Liver (tissue), 9 donors: ENCODE results near the gene ITIH5. TPM values are rescaled to one million over a fixed set of nuclear protein-coding genes. Genes with fewer than 3 reads are reported as not detected.

Source experiments
- DNase-seq: peaks from one replicate; pipeline ENCODE4 v3.0.0-alpha.2; 2017; ENCODE audit warnings: low spot score
- H3K27ac ChIP-seq, 2 donors: one replicate each; pipeline ENCODE4 v1.7.0; 2013; ENCODE audit warnings: inconsistent platforms in 2 of 2, low read length in 2 of 2, control low read depth in 1 of 2, low read depth in 1 of 2, mild to moderate bottlenecking in 1 of 2
- H3K27me3 ChIP-seq, 4 donors: one replicate each; pipeline versions ENCODE4 v1.6.1 to v1.7.0; 2013; ENCODE audit warnings: low read length in 3 of 4, inconsistent platforms in 1 of 4, mild to moderate bottlenecking in 1 of 4, moderate library complexity in 1 of 4; ENCODE audit not compliant: control insufficient read depth in 4 of 4, insufficient read depth in 4 of 4
- H3K36me3 ChIP-seq, 4 donors: one replicate each; pipeline versions ENCODE4 v1.6.1 to v1.7.0; 2013; ENCODE audit warnings: low read length in 3 of 4, mild to moderate bottlenecking in 3 of 4, low read depth in 1 of 4, moderate library complexity in 1 of 4; ENCODE audit not compliant: control insufficient read depth in 4 of 4, insufficient read depth in 3 of 4
- H3K4me1 ChIP-seq, 4 donors: one replicate each; pipeline versions ENCODE4 v1.6.1 to v1.7.0; 2013; ENCODE audit warnings: low read length in 3 of 4, mild to moderate bottlenecking in 3 of 4, moderate library complexity in 1 of 4; ENCODE audit not compliant: control insufficient read depth in 4 of 4, insufficient read depth in 4 of 4
- H3K4me3 ChIP-seq, 3 donors: one replicate each; pipeline versions ENCODE4 v1.6.1 to v1.7.0; 2013; ENCODE audit warnings: low read length in 3 of 3, control low read depth in 1 of 3, low read depth in 1 of 3, mild to moderate bottlenecking in 1 of 3
- H3K9ac ChIP-seq, 2 donors: one replicate each; pipeline ENCODE4 v1.7.0; 2013; ENCODE audit warnings: low read length in 2 of 2, mild to moderate bottlenecking in 2 of 2, moderate library complexity in 2 of 2, control low read depth in 1 of 2, low read depth in 1 of 2
- H3K9me3 ChIP-seq, 4 donors: one replicate each; pipeline versions ENCODE4 v1.6.1 to v1.7.0; 2013; ENCODE audit warnings: low read length in 3 of 4; ENCODE audit not compliant: control insufficient read depth in 4 of 4
- ATF3 ChIP-seq: IDR thresholded peaks from 2 replicates; pipeline ENCODE4 v1.6.1; 2016; ENCODE audit warnings: antibody characterized with exemption
- EGR1 ChIP-seq, 2 donors: IDR thresholded peaks; 2 replicates each; pipeline ENCODE4 v1.6.1; 2016 to 2018; ENCODE audit warnings: antibody characterized with exemption in 2 of 2, low read depth in 2 of 2
- FOXA1 ChIP-seq: IDR thresholded peaks from 2 replicates; pipeline ENCODE4 v1.6.1; 2016; ENCODE audit warnings: antibody characterized with exemption
- FOXA2 ChIP-seq: IDR thresholded peaks from 2 replicates; pipeline ENCODE4 v1.6.1; 2016; ENCODE audit warnings: antibody characterized with exemption
- GABPA ChIP-seq, 2 donors: IDR thresholded peaks in 1 of 2; conservative IDR thresholded peaks in 1 of 2; 2 replicates each; pipeline ENCODE4 v1.6.1; 2016; ENCODE audit warnings: antibody characterized with exemption in 2 of 2, mild to moderate bottlenecking in 1 of 2, moderate library complexity in 1 of 2
- HNF4A ChIP-seq, 2 donors: conservative IDR thresholded peaks; 2 replicates each; pipeline ENCODE4 v1.6.1; 2016; ENCODE audit warnings: antibody characterized with exemption in 2 of 2, mild to moderate bottlenecking in 2 of 2
- HNF4G ChIP-seq: IDR thresholded peaks from 2 replicates; pipeline ENCODE4 v1.6.1; 2016; ENCODE audit warnings: antibody characterized with exemption
- JUND ChIP-seq, 2 donors: IDR thresholded peaks; 2 replicates each; pipeline ENCODE4 v1.6.1; 2016; ENCODE audit warnings: antibody characterized with exemption in 2 of 2
- MAX ChIP-seq: IDR thresholded peaks from 2 replicates; pipeline ENCODE4 v1.6.1; 2016; ENCODE audit warnings: antibody characterized with exemption
- NR2F2 ChIP-seq: IDR thresholded peaks from 2 replicates; pipeline ENCODE4 v1.6.1; 2016; ENCODE audit warnings: antibody characterized with exemption
- RAD21 ChIP-seq, 2 donors: IDR thresholded peaks; 2 replicates each; pipeline ENCODE4 v1.6.1; 2016; ENCODE audit warnings: antibody characterized with exemption in 2 of 2, mild to moderate bottlenecking in 2 of 2
- RXRA ChIP-seq, 2 donors: IDR thresholded peaks; 2 replicates each; pipeline ENCODE4 v1.6.1; 2017 to 2018; ENCODE audit warnings: antibody characterized with exemption in 2 of 2, mild to moderate bottlenecking in 1 of 2
- SP1 ChIP-seq: IDR thresholded peaks from 2 replicates; pipeline ENCODE4 v1.6.1; 2018; ENCODE audit warnings: antibody characterized with exemption, mild to moderate bottlenecking
- TAF1 ChIP-seq: conservative IDR thresholded peaks from 2 replicates; pipeline ENCODE4 v1.6.1; 2016; ENCODE audit warnings: antibody characterized with exemption, mild to moderate bottlenecking
- YY1 ChIP-seq: IDR thresholded peaks from 2 replicates; pipeline ENCODE4 v1.6.1; 2016; ENCODE audit warnings: antibody characterized with exemption, mild to moderate bottlenecking
- WGBS: extraction: QIAGEN DNeasy Blood & Tissue Kit; methylation state at CpG from one replicate; pipeline ENCODE4 v1.1.7; 2013; 5-methylcytosine and 5-hydroxymethylcytosine counted together
- polyA plus RNA-seq, 2 donors: library from polyadenylated mRNA; stranded (reverse) in 1 of 2; unstranded in 1 of 2; fragments of 200-250 nt in 1 of 2; fragments of >200 nt in 1 of 2; fragmentation: Nextera tagmentation in 1 of 2; extraction: Ambion mirVana in 1 of 2; gene quantifications; one replicate each; pipeline versions ENCODE4 v1.2.1 to v1.2.3, GENCODE V29; 2013 to 2015
- total RNA-seq, 2 donors: library from RNA; depleted of rRNA; stranded (reverse); fragments of >200 nt; gene quantifications; one replicate each; pipeline ENCODE4 v1.2.3, GENCODE V29; 2014
- TF ChIP-seq, protein P1 (sequence below): IDR thresholded peaks from 2 replicates; pipeline ENCODE4 v1.6.1; 2016; ENCODE audit warnings: antibody characterized with exemption
- TF ChIP-seq, protein P2 (sequence below): IDR thresholded peaks from 2 replicates; pipeline ENCODE4 v1.6.1; 2016; ENCODE audit warnings: antibody characterized with exemption, mild to moderate bottlenecking
- TF ChIP-seq, protein P3 (sequence below): fragments of 150-350 bp; IDR thresholded peaks from 2 replicates; pipeline ENCODE4 v1.5.1; 2017; ENCODE audit warnings: improper control_type of control experiment, low read depth, low read length; ENCODE audit not compliant: missing input control
- donor health status: healthy.
- donor health status: healthy.
- donor health status: healthy.
- donor health status: healthy.
- donor health status: healthy.

Gene ITIH5
- total and polyA plus RNA-seq, 4 donors: 0.60 to 1.3 (median 0.98) TPM

DNA sequence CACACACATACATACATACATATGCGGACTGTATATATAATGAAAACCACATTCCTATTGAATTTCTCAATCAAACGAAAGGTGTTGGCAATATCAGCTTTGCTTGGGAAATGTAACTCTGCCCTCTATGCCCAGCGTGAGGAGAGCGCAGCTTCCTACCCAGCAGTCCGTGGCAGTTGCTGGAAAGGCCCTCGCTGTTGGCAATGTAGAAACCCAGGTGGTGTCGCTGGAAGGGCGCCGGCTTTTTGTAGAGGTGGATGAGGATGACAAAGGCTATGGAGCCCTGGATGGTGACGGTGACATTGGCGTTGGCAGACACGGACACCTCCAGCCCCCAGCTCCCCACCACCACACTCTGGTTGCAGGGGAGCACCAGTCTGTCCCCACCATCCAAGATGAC lies 100.9 kb downstream of the ITIH5 start:
- Histone ChIP-seq H3K36me3 (no peaks in the 10 kb centered on the region), H3K4me3 (no peak overlapping the region), H3K9me3 (no peaks in the 10 kb centered on the region), H3K4me1 (peaks cover 0 to 8% (median 7%) of the 10 kb centered on the region in 4 donors), H3K27me3 (peaks cover 0 to 1% (median 0%) of the 10 kb centered on the region in 4 donors), H3K27ac (no peak overlapping the region), H3K9ac (no peak overlapping the region)
- no peak for TF ChIP-seq JUND (IDR thresholded peaks at IDR 0.05)
- no peak for TF ChIP-seq SP1
- no peak for TF ChIP-seq TAF1
- TF ChIP-seq FOXA2: no peak
- no peak for TF ChIP-seq HNF4A (conservative IDR thresholded peaks at IDR 0.05)
- TF ChIP-seq GABPA (IDR thresholded peaks at IDR 0.05 in 1 of 2, conservative IDR thresholded peaks at IDR 0.05 in 1 of 2): no peak
- no peak for TF ChIP-seq YY1
- TF ChIP-seq, protein P1, sequence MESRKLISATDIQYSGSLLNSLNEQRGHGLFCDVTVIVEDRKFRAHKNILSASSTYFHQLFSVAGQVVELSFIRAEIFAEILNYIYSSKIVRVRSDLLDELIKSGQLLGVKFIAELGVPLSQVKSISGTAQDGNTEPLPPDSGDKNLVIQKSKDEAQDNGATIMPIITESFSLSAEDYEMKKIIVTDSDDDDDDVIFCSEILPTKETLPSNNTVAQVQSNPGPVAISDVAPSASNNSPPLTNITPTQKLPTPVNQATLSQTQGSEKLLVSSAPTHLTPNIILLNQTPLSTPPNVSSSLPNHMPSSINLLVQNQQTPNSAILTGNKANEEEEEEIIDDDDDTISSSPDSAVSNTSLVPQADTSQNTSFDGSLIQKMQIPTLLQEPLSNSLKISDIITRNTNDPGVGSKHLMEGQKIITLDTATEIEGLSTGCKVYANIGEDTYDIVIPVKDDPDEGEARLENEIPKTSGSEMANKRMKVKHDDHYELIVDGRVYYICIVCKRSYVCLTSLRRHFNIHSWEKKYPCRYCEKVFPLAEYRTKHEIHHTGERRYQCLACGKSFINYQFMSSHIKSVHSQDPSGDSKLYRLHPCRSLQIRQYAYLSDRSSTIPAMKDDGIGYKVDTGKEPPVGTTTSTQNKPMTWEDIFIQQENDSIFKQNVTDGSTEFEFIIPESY: no peak
- TF ChIP-seq NR2F2: no peak
- no peak for TF ChIP-seq HNF4G
- TF ChIP-seq FOXA1: no peak
- TF ChIP-seq, protein P2, sequence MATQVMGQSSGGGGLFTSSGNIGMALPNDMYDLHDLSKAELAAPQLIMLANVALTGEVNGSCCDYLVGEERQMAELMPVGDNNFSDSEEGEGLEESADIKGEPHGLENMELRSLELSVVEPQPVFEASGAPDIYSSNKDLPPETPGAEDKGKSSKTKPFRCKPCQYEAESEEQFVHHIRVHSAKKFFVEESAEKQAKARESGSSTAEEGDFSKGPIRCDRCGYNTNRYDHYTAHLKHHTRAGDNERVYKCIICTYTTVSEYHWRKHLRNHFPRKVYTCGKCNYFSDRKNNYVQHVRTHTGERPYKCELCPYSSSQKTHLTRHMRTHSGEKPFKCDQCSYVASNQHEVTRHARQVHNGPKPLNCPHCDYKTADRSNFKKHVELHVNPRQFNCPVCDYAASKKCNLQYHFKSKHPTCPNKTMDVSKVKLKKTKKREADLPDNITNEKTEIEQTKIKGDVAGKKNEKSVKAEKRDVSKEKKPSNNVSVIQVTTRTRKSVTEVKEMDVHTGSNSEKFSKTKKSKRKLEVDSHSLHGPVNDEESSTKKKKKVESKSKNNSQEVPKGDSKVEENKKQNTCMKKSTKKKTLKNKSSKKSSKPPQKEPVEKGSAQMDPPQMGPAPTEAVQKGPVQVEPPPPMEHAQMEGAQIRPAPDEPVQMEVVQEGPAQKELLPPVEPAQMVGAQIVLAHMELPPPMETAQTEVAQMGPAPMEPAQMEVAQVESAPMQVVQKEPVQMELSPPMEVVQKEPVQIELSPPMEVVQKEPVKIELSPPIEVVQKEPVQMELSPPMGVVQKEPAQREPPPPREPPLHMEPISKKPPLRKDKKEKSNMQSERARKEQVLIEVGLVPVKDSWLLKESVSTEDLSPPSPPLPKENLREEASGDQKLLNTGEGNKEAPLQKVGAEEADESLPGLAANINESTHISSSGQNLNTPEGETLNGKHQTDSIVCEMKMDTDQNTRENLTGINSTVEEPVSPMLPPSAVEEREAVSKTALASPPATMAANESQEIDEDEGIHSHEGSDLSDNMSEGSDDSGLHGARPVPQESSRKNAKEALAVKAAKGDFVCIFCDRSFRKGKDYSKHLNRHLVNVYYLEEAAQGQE: no peak
- no peak for TF ChIP-seq ATF3
- TF ChIP-seq RXRA (IDR thresholded peaks at IDR 0.05): no peak
- DNase-seq: no peak
- 96% methylated on average over 12 of the region's 12 CpGs for WGBS

- Histone ChIP-seq H3K4me1 (peaks cover 0 to 8% (median 7%) of the 10 kb centered on the region in 4 donors), H3K27me3 (no peaks in the 10 kb centered on the region), H3K9ac (no peak overlapping the region), H3K9me3 (no peaks in the 10 kb centered on the region), H3K27ac (no peak overlapping the region), H3K36me3 (no peaks in the 10 kb centered on the region), H3K4me3 (no peak overlapping the region)
- TF ChIP-seq, protein P1: no peak
- TF ChIP-seq FOXA2 (no peak), ATF3 (no peak), SP1 (no peak), FOXA1 (no peak), HNF4G (no peak), TAF1 (no peak), MAX (no peak), RAD21 (IDR thresholded peaks at IDR 0.05) (no peak), HNF4A (conservative IDR thresholded peaks at IDR 0.05) (no peak), EGR1 (IDR thresholded peaks at IDR 0.05; ENCODE audit: low read depth in 2 of 2) (no peak), RXRA (IDR thresholded peaks at IDR 0.05) (no peak), GABPA (IDR thresholded peaks at IDR 0.05 in 1 of 2, conservative IDR thresholded peaks at IDR 0.05 in 1 of 2) (no peak)
- TF ChIP-seq, protein P3, sequence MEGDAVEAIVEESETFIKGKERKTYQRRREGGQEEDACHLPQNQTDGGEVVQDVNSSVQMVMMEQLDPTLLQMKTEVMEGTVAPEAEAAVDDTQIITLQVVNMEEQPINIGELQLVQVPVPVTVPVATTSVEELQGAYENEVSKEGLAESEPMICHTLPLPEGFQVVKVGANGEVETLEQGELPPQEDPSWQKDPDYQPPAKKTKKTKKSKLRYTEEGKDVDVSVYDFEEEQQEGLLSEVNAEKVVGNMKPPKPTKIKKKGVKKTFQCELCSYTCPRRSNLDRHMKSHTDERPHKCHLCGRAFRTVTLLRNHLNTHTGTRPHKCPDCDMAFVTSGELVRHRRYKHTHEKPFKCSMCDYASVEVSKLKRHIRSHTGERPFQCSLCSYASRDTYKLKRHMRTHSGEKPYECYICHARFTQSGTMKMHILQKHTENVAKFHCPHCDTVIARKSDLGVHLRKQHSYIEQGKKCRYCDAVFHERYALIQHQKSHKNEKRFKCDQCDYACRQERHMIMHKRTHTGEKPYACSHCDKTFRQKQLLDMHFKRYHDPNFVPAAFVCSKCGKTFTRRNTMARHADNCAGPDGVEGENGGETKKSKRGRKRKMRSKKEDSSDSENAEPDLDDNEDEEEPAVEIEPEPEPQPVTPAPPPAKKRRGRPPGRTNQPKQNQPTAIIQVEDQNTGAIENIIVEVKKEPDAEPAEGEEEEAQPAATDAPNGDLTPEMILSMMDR: no peak
- TF ChIP-seq, protein P2: no peak
- 71% methylated on average over 14 of the region's 14 CpGs for WGBS
- no peak for DNase-seq
Measured at GRCh38 chr10:7563770-7564169, 103.0 kb downstream of the ITIH5 start.
